ENCODE results near the gene C20orf204. TPM values are rescaled to one million over a fixed set of nuclear protein-coding genes. Genes with fewer than 3 reads are reported as not detected.
A peak's percentile ranks its signal among the peaks of the same experiment; 100 is the strongest.

The C20orf204 gene
- total RNA-seq, 1 donor = 0.43 TPM

- TF ChIP-seq CTCF (IDR thresholded peaks at IDR 0.05; ENCODE audit: insufficient read depth, low read depth, low read length) = no peak
- H3K4me3 ChIP-seq (ENCODE audit: low read depth, low read length) = peak overlapping the region; percentile 50
- DNase-seq (ENCODE audit: low read depth) = no peak
These were observed 6.2 kb downstream of the C20orf204 start for GRCh38 chr20:64042054-64042781.

- TF ChIP-seq CTCF (IDR thresholded peaks at IDR 0.05; ENCODE audit: insufficient read depth, low read depth, low read length) = no peak
- no peak overlapping the region for H3K4me3 ChIP-seq (ENCODE audit: low read depth, low read length)
- DNase-seq (ENCODE audit: low read depth) = no peak
These were observed 7.8 kb downstream of the C20orf204 start for GRCh38 chr20:64043768-64044167.

GRCh38 chr20:64044484-64045247 lies 8.7 kb downstream of the C20orf204 start:
- H3K4me3 ChIP-seq (ENCODE audit: low read depth, low read length) = no peak overlapping the region
- TF ChIP-seq CTCF (IDR thresholded peaks at IDR 0.05; ENCODE audit: insufficient read depth, low read depth, low read length) = no peak
- DNase-seq (ENCODE audit: low read depth) = peak; percentile 36

- H3K4me3 ChIP-seq (ENCODE audit: low read depth, low read length) = no peak overlapping the region
- no peak for DNase-seq (ENCODE audit: low read depth)
- TF ChIP-seq CTCF (IDR thresholded peaks at IDR 0.05; ENCODE audit: insufficient read depth, low read depth, low read length) = no peak
These were observed 9.5 kb downstream of the C20orf204 start for GRCh38 chr20:64045346-64046011.

GRCh38 chr20:64047046-64047389 lies 11.0 kb downstream of the C20orf204 start:
- no peak overlapping the region for H3K4me3 ChIP-seq (ENCODE audit: low read depth, low read length)
- no peak for DNase-seq (ENCODE audit: low read depth)
- TF ChIP-seq CTCF (IDR thresholded peaks at IDR 0.05; ENCODE audit: insufficient read depth, low read depth, low read length) = no peak

GRCh38 chr20:64047968-64048401 lies 12.0 kb downstream of the C20orf204 start:
- H3K4me3 ChIP-seq (ENCODE audit: low read depth, low read length) = no peak overlapping the region
- DNase-seq (ENCODE audit: low read depth) = no peak
- TF ChIP-seq CTCF (IDR thresholded peaks at IDR 0.05; ENCODE audit: insufficient read depth, low read depth, low read length) = no peak

Measured in fibroblast of villous mesenchyme (primary cell).